Endothelial cell of umbilical vein (primary cell): ENCODE measurements around the gene KRTAP20-2. TPM values are rescaled to one million over a fixed set of nuclear protein-coding genes. Genes with fewer than 3 reads are reported as not detected.

ENCODE experiments used
- BruUV-seq: library from RNA; stranded (reverse); fragments of 400-500 nt; replicated peaks from 2 replicates; lab custom pipeline; 2021; lab: Mats Ljungman, UMichigan
- CTCF ChIA-PET: fragments of 300-600, 350-600 bp; sonication (Branson Sonifier 250); formaldehyde crosslinking; loops from one replicate; lab custom pipeline; 2021; ENCODE audit warnings: antibody characterized with exemption, inconsistent platforms; lab: Charles Lee
- POLR2A ChIA-PET: fragments of 300-600, 350-600 bp; sonication (Branson Sonifier 250); formaldehyde crosslinking; loops from one replicate; lab custom pipeline; 2021; ENCODE audit warnings: antibody characterized with exemption, inconsistent platforms; lab: Charles Lee
- DNase-seq: peaks from one replicate; pipeline ENCODE4 v3.0.0-alpha.2; 2011; ENCODE audit warnings: low read depth, low spot score
- FAIRE-seq: peaks from 2 replicates; lab custom pipeline; 2011; peaks lifted over from hg19 to GRCh38; lab: Jason Lieb, UNC
- H2AFZ ChIP-seq: 2 replicates; pipeline ENCODE4 v1.6.0; 2012; ENCODE audit warnings: low read depth, low read length, control low read depth, inconsistent platforms
- H3K27ac ChIP-seq: 2 replicates; pipeline ENCODE4 v1.5.1; 2011; ENCODE audit warnings: low read depth, mild to moderate bottlenecking, control low read depth, low read length, moderate library complexity; ENCODE audit not compliant: insufficient read depth
- H3K27me3 ChIP-seq, 2 experiments: 2 replicates each; pipeline versions ENCODE4 v1.6.0 to v1.6.1; 2011; ENCODE audit warnings: low read length in 2 of 2, mixed read lengths in 1 of 2; ENCODE audit not compliant: control insufficient read depth in 2 of 2, insufficient read depth in 2 of 2
- H3K36me3 ChIP-seq, 2 experiments: 2 replicates in 1 of 2; 3 replicates in 1 of 2; pipeline ENCODE4 v1.5.1; 2011; ENCODE audit warnings: low read length in 2 of 2, mild to moderate bottlenecking in 1 of 2, moderate library complexity in 1 of 2; ENCODE audit not compliant: control insufficient read depth in 2 of 2, insufficient read depth in 2 of 2; ENCODE audit errors: extremely low read depth in 1 of 2
- H3K4me1 ChIP-seq: 3 replicates; pipeline ENCODE4 v1.5.1; 2011; ENCODE audit warnings: mild to moderate bottlenecking, low read length; ENCODE audit not compliant: control insufficient read depth, insufficient read depth; ENCODE audit errors: extremely low read depth
- H3K4me2 ChIP-seq: 2 replicates; pipeline ENCODE4 v1.6.1; 2011; ENCODE audit warnings: low read length, control low read depth, mixed read lengths; ENCODE audit not compliant: insufficient read depth
- H3K4me3 ChIP-seq, 3 experiments: fragments of 200-600 bp in 1 of 3; sonication (generic), shearing (Covaris generic) in 1 of 3; replicated peaks in 1 of 3; 2 replicates each; pipeline ENCODE4 v1.5.1; 2011 to 2016; ENCODE audit warnings: control low read depth in 3 of 3, low read length in 3 of 3, mild to moderate bottlenecking in 2 of 3, inconsistent platforms in 1 of 3, low read depth in 1 of 3, moderate library complexity in 1 of 3; ENCODE audit not compliant: insufficient read depth in 1 of 3
- H3K79me2 ChIP-seq: 2 replicates; pipeline ENCODE4 v1.6.0; 2012; ENCODE audit warnings: low read length, inconsistent platforms; ENCODE audit not compliant: control insufficient read depth, insufficient read depth
- H3K9ac ChIP-seq: replicated peaks from 2 replicates; pipeline ENCODE3; 2011; ENCODE audit warnings: low read length, control low read depth; ENCODE audit not compliant: insufficient read depth; ENCODE audit errors: extremely low read depth
- H3K9me1 ChIP-seq: replicated peaks from 3 replicates; pipeline ENCODE4 v1.6.0; 2011; ENCODE audit warnings: mild to moderate bottlenecking, low read length; ENCODE audit not compliant: control insufficient read depth, insufficient read depth; ENCODE audit errors: extremely low read depth
- H3K9me3 ChIP-seq: replicated peaks from 2 replicates; pipeline ENCODE4 v1.5.1; 2012; ENCODE audit warnings: low read length, inconsistent platforms; ENCODE audit not compliant: control insufficient read depth, insufficient read depth
- H4K20me1 ChIP-seq: replicated peaks from 2 replicates; pipeline ENCODE3; 2011; ENCODE audit warnings: mild to moderate bottlenecking, low read length; ENCODE audit not compliant: control insufficient read depth, insufficient read depth; ENCODE audit errors: extremely low read depth
- CTCF ChIP-seq, 2 donors: IDR thresholded peaks; 1 replicate in 1 of 2; 2 replicates in 1 of 2; pipeline ENCODE4 v1.5.1; 2011; ENCODE audit warnings: low read length in 2 of 2, mild to moderate bottlenecking in 2 of 2, moderate library complexity in 2 of 2, control low read depth in 1 of 2, inconsistent platforms in 1 of 2, low read depth in 1 of 2; ENCODE audit not compliant: insufficient read depth in 1 of 2; ENCODE audit errors: extremely low read depth in 1 of 2
- EZH2 ChIP-seq: IDR thresholded peaks from 2 replicates; pipeline ENCODE4 v1.6.1; 2012; ENCODE audit warnings: borderline replicate concordance, low read depth, mild to moderate bottlenecking, moderate library complexity, low read length, inconsistent platforms; ENCODE audit not compliant: severe bottlenecking
- FOS ChIP-seq: IDR thresholded peaks from 2 replicates; pipeline ENCODE4 v1.6.1; 2011; ENCODE audit warnings: mild to moderate bottlenecking, low read length, moderate library complexity, borderline replicate concordance; ENCODE audit not compliant: insufficient read depth
- GATA2 ChIP-seq: IDR thresholded peaks from 2 replicates; pipeline ENCODE4 v1.7.0; 2011; ENCODE audit warnings: low read depth, mild to moderate bottlenecking, moderate library complexity, mixed read lengths, low read length; ENCODE audit not compliant: insufficient read length, insufficient read depth
- JUN ChIP-seq: IDR thresholded peaks from 2 replicates; pipeline ENCODE4 v1.6.1; 2011; ENCODE audit warnings: borderline replicate concordance, low read depth; ENCODE audit not compliant: insufficient read length, insufficient read depth
- MYC ChIP-seq: IDR thresholded peaks from one replicate; pipeline ENCODE4 v1.6.1; 2011; ENCODE audit warnings: mild to moderate bottlenecking, low read depth, low read length
- POLR2A ChIP-seq: IDR thresholded peaks from 2 replicates; pipeline ENCODE4 v1.6.1; 2012; ENCODE audit warnings: low read depth, mild to moderate bottlenecking, control low read depth, low read length
- POLR2AphosphoS5 ChIP-seq: IDR thresholded peaks from 2 replicates; pipeline ENCODE4 v1.6.1; 2012; ENCODE audit warnings: low read depth, mild to moderate bottlenecking, control low read depth, low read length, moderate library complexity; ENCODE audit not compliant: insufficient read depth
- dilution Hi-C: fragments of 300-500 bp; cut with MboI; formaldehyde crosslinking; loops from one replicate; pipeline ENCODE4 v1.15.0; 2019; ENCODE audit warnings: low sequenced_read_pairs; ENCODE audit not compliant: extremely low pct_ligation_motif_present
- intact Hi-C: fragments of 100-400 bp; cut with micrococcal nuclease; formaldehyde crosslinking; loops from one replicate; pipeline ENCODE4 v1.10.0; 2022
- polyA plus RNA-seq, 4 experiments: library from polyadenylated mRNA; depleted of rRNA in 3 of 4; stranded (reverse) in 3 of 4; unstranded in 1 of 4; fragments of >200 nt; gene quantifications; 2 replicates each; pipeline versions ENCODE4 v1.2.1 to v1.2.3, GENCODE V29; 2011 to 2012; ENCODE audit warnings: missing spikeins in 1 of 4
- total RNA-seq: library from RNA; stranded (reverse); gene quantifications from 2 replicates; pipeline ENCODE4 v1.2.3, GENCODE V29; 2021
- TF ChIP-seq, protein P1 (sequence below): IDR thresholded peaks from 2 replicates; pipeline ENCODE4 v1.6.1; 2011; ENCODE audit not compliant: insufficient read depth, insufficient read length

The KRTAP20-2 gene
- total and polyA plus RNA-seq, 2 donors (not counting 3 experiments of a cell fraction or from before 2014, with no cell fraction given) = not detected

- BruUV-seq = no TSS peak
- no peaks in the 10 kb centered on the region for H3K4me1 ChIP-seq
- DNase-seq (no peak), FAIRE-seq (no peak)
- H3K9ac ChIP-seq = no peak overlapping the region
- no peak overlapping the region for H3K27ac ChIP-seq
- H3K79me2 ChIP-seq = no peaks in the 10 kb centered on the region
- no peaks in the 10 kb centered on the region for H3K36me3 ChIP-seq
- no peaks in the 10 kb centered on the region for H4K20me1 ChIP-seq
- no peak overlapping the region for H3K4me2 ChIP-seq
- H2AFZ ChIP-seq = no peak overlapping the region
- H3K9me1 ChIP-seq = no peaks in the 10 kb centered on the region
- H3K27me3 ChIP-seq = no peaks in the 10 kb centered on the region
- intact Hi-C loops (no loop called here), dilution Hi-C loops (no loop called here)
- H3K9me3 ChIP-seq = peaks cover 6% of the 10 kb centered on the region
- ChIA-PET CTCF (no interaction called here), POLR2A (no interaction called here)
- H3K4me3 ChIP-seq = no peak overlapping the region
- no peak for TF ChIP-seq CTCF (IDR thresholded peaks at IDR 0.05; ENCODE audit: extremely low read depth in 1 of 2, insufficient read depth in 1 of 2, low read depth in 1 of 2, low read length in 2 of 2)
- no peak for TF ChIP-seq GATA2
- no peak for TF ChIP-seq EZH2
- no peak for TF ChIP-seq FOS
- no peak for TF ChIP-seq POLR2A
- TF ChIP-seq, protein P1, sequence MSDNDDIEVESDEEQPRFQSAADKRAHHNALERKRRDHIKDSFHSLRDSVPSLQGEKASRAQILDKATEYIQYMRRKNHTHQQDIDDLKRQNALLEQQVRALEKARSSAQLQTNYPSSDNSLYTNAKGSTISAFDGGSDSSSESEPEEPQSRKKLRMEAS = no peak
- no peak for TF ChIP-seq JUN
- TF ChIP-seq POLR2AphosphoS5 = no peak
- no peak for TF ChIP-seq MYC
Measured at GRCh38 chr21:30612132-30612531, 22.9 kb upstream of the KRTAP20-2 start.
